Neural cell (in vitro differentiated cells): ENCODE measurements around the gene URB1. TPM values are rescaled to one million over a fixed set of nuclear protein-coding genes. Genes with fewer than 3 reads are reported as not detected.

ENCODE experiments used
- H2AFZ ChIP-seq: fragments of 200-600, 300-800 bp; sonication (generic), shearing (Covaris generic); 2 replicates; pipeline ENCODE4 v1.6.0; 2014; ENCODE audit warnings: low read depth, mild to moderate bottlenecking, antibody characterized with exemption, low read length, moderate library complexity
- H3F3A ChIP-seq: fragments of 200-600 bp; shearing (Covaris generic); 2 replicates; pipeline ENCODE4 v1.6.1; 2016; ENCODE audit warnings: mild to moderate bottlenecking, moderate library complexity, mixed read lengths, antibody characterized with exemption, low read length; ENCODE audit not compliant: insufficient read depth, poor library complexity, severe bottlenecking
- H3K27ac ChIP-seq: fragments of 200-600, 300-800 bp; sonication (generic), shearing (Covaris generic); 2 replicates; pipeline ENCODE4 v1.5.1; 2014; ENCODE audit warnings: mild to moderate bottlenecking, low read length, moderate library complexity
- H3K27me3 ChIP-seq: fragments of 300-800, 200-600 bp; sonication (generic), shearing (Covaris generic); 2 replicates; pipeline ENCODE4 v1.6.0; 2014; ENCODE audit warnings: mild to moderate bottlenecking, low read depth, low read length, moderate library complexity; ENCODE audit not compliant: insufficient read depth
- H3K36me3 ChIP-seq: fragments of 300-800, 200-600 bp; sonication (generic), shearing (Covaris generic); 2 replicates; pipeline ENCODE4 v1.5.1; 2014; ENCODE audit warnings: mild to moderate bottlenecking, antibody characterized with exemption, low read length, moderate library complexity; ENCODE audit not compliant: insufficient read depth
- H3K4me2 ChIP-seq: fragments of 300-800, 200-600 bp; sonication (generic), shearing (Covaris generic); 2 replicates; pipeline ENCODE4 v1.6.0; 2014; ENCODE audit warnings: mild to moderate bottlenecking, low read length
- H3K4me3 ChIP-seq: fragments of 300-800, 200-600 bp; sonication (generic), shearing (Covaris generic); 2 replicates; pipeline ENCODE4 v1.5.1; 2014; ENCODE audit warnings: mild to moderate bottlenecking, low read length, moderate library complexity
- H3K79me2 ChIP-seq: fragments of 200-600 bp; shearing (Covaris generic); replicated peaks from 2 replicates; pipeline ENCODE4 v1.6.0; 2014; ENCODE audit warnings: mild to moderate bottlenecking, low read length, moderate library complexity; ENCODE audit not compliant: insufficient read depth
- H3K9ac ChIP-seq: fragments of 300-800, 200-600 bp; sonication (generic), shearing (Covaris generic); 2 replicates; pipeline ENCODE4 v1.6.1; 2016; ENCODE audit warnings: mild to moderate bottlenecking, low read length, mixed read lengths
- H3K9me2 ChIP-seq: fragments of 200-600 bp; shearing (Covaris generic); 2 replicates; pipeline ENCODE4 v1.6.1; 2016; ENCODE audit warnings: mild to moderate bottlenecking, low read length, mixed read lengths; ENCODE audit not compliant: insufficient read depth
- H3K9me3 ChIP-seq: fragments of 200-600, 300-800 bp; sonication (generic), shearing (Covaris generic); 2 replicates; pipeline ENCODE4 v1.6.1; 2016; ENCODE audit warnings: mild to moderate bottlenecking, mixed run types, low read length, moderate library complexity, mixed read lengths
- H4K20me1 ChIP-seq: fragments of 200-600 bp; shearing (Covaris generic); 2 replicates; pipeline ENCODE4 v1.6.1; 2016; ENCODE audit warnings: mild to moderate bottlenecking, mixed run types; ENCODE audit not compliant: insufficient read depth
- CTCF ChIP-seq: fragments of 450-650 bp; IDR thresholded peaks from 2 replicates; pipeline ENCODE4 v1.5.1; 2014; ENCODE audit warnings: antibody characterized with exemption, mild to moderate bottlenecking, moderate library complexity; ENCODE audit not compliant: poor library complexity, severe bottlenecking
- EP300 ChIP-seq: fragments of 450-650 bp; conservative IDR thresholded peaks from 2 replicates; pipeline ENCODE4 v1.6.1; 2014; ENCODE audit warnings: antibody characterized with exemption, mild to moderate bottlenecking, moderate library complexity; ENCODE audit not compliant: poor library complexity, severe bottlenecking
- EZH2 ChIP-seq: fragments of 200-600, 300-800 bp; shearing (Covaris generic), sonication (generic); IDR thresholded peaks from 2 replicates; pipeline ENCODE4 v1.6.1; 2014; ENCODE audit warnings: antibody characterized with exemption, low read length, borderline replicate concordance, mild to moderate bottlenecking; ENCODE audit not compliant: insufficient read depth, poor library complexity, severe bottlenecking
- MXI1 ChIP-seq: fragments of 450-650 bp; conservative IDR thresholded peaks from 2 replicates; pipeline ENCODE4 v1.6.1; 2014; ENCODE audit warnings: antibody characterized with exemption, mild to moderate bottlenecking; ENCODE audit not compliant: poor library complexity, severe bottlenecking
- POLR2AphosphoS5 ChIP-seq: IDR thresholded peaks from 2 replicates; pipeline ENCODE4 v1.6.1; 2012
- RAD21 ChIP-seq: fragments of 450-650 bp; conservative IDR thresholded peaks from 2 replicates; pipeline ENCODE4 v1.6.1; 2014; ENCODE audit warnings: antibody characterized with exemption, mild to moderate bottlenecking, moderate library complexity
- REST ChIP-seq: IDR thresholded peaks from 2 replicates; pipeline ENCODE4 v1.6.1; 2012; ENCODE audit warnings: borderline replicate concordance
- SMC3 ChIP-seq: fragments of 450-650 bp; conservative IDR thresholded peaks from 2 replicates; pipeline ENCODE4 v1.6.1; 2014; ENCODE audit warnings: antibody characterized with exemption, mild to moderate bottlenecking, moderate library complexity; ENCODE audit not compliant: poor library complexity
- TAF1 ChIP-seq: IDR thresholded peaks from 2 replicates; pipeline ENCODE4 v1.6.1; 2012; ENCODE audit warnings: low read depth
- polyA plus RNA-seq: library from polyadenylated mRNA; depleted of rRNA; stranded (reverse); fragments of >200 nt; gene quantifications from 2 replicates; pipeline ENCODE4 v1.2.3, GENCODE V29; 2014

The URB1 gene
- polyA plus RNA-seq, 1 donor from 2014 or later = 4.4 TPM

GRCh38 chr21:32301596-32301995 is 91.2 kb downstream of the URB1 start:
- H3K9me2 ChIP-seq = no peaks in the 10 kb centered on the region
- no peaks in the 10 kb centered on the region for H3K36me3 ChIP-seq
- no peak overlapping the region for H3K9ac ChIP-seq
- H3K79me2 ChIP-seq = no peaks in the 10 kb centered on the region
- H2AFZ ChIP-seq = no peak overlapping the region
- no peak overlapping the region for H3K4me3 ChIP-seq
- no peaks in the 10 kb centered on the region for H3K9me3 ChIP-seq
- H4K20me1 ChIP-seq = no peaks in the 10 kb centered on the region
- no peaks in the 10 kb centered on the region for H3K27me3 ChIP-seq
- no peak overlapping the region for H3K27ac ChIP-seq
- TF ChIP-seq POLR2AphosphoS5 (no peak), EZH2 (no peak), EP300 (no peak), SMC3 (no peak), REST (no peak), TAF1 (no peak), RAD21 (no peak), CTCF (no peak), MXI1 (no peak)
- H3F3A ChIP-seq = no peaks in the 10 kb centered on the region
- H3K4me2 ChIP-seq = no peak overlapping the region

- TF ChIP-seq RAD21 = no peak
- no peak for TF ChIP-seq MXI1
- TF ChIP-seq CTCF = no peak
- TF ChIP-seq TAF1 = no peak
- no peak for TF ChIP-seq REST
- no peak overlapping the region for H3K4me3 ChIP-seq
Measured at GRCh38 chr21:32300117-32300681, 92.6 kb downstream of the URB1 start.

More at GRCh38 chr21:32300117-32300681, 92.6 kb downstream of the URB1 start:
- no peaks in the 10 kb centered on the region for H4K20me1 ChIP-seq
- no peaks in the 10 kb centered on the region for H3K9me2 ChIP-seq
- H3K27me3 ChIP-seq = no peaks in the 10 kb centered on the region
- H3K36me3 ChIP-seq = no peaks in the 10 kb centered on the region
- no peak overlapping the region for H3K27ac ChIP-seq
- no peak overlapping the region for H3K4me2 ChIP-seq
- no peaks in the 10 kb centered on the region for H3K79me2 ChIP-seq
- H3K9ac ChIP-seq = no peak overlapping the region
- H3F3A ChIP-seq = no peaks in the 10 kb centered on the region
- H3K9me3 ChIP-seq = no peaks in the 10 kb centered on the region
- H2AFZ ChIP-seq = no peak overlapping the region
